CD4-positive, alpha-beta T cell treated with Interleukin-12 subunit alpha and Interleukin-12 subunit beta, for 1 hour (primary cell): ENCODE measurements around the gene PER1.
A peak's percentile ranks its signal among the peaks of the same experiment; 100 is the strongest.

Source experiments
- DNase-seq: peaks from one replicate; pipeline ENCODE4 v3.0.0-alpha.2; 2020

Gene PER1

DNA sequence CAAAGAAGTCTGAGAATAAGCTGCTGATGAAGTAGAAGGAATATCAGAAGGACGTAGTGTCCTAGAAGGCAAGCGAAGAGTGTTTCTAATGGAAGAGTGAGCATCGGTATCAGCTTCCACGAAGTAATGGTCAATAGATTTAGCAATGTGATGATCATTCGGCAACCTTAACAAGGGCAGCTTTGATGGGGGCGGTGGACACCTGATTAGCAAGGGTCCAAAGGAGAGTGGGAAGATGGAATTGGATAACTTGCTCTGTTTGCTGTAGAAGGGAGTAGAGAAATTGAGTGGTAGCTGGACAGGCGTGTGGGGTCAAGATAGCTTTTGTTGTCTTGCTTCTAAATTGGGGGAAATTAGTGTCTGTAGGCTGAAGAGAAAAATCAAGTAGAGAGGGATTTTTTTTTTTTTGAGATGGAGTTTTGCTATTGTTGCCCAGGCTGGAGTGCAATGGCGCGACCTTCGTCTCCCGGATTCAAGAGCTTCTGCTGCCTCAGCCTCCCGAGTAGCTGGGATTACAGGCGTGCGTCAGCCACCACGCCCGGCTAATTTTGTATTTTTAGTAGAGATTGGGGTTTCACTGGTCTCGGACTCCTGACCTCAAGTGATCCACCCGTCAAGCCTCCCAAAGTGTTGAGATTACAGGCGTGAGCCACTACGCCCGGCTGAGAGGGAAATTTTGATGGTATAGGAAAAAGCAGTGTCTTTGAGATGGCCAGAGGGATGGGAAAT lies 14.4 kb downstream of the PER1 start:
- DNase-seq, result no peak

DNA sequence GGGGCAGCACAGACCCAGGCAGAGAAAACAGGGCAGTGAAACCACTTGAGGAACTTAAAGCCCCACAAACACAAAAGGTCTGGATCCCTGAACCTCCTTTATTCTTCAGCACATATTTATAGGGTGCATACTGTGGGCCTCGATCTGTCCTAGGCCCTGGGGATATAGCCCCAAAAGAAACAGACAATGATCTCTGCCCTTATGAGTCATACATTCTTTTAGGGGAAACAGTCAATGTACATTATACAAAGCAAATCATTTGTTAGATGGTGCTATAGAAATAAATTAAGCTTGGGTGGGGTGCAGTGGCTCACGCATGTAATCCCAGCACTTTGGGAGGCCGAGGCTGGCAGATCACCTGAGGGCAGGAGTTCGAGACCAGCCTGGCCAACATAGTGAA lies 18.3 kb downstream of the PER1 start:
- no peak for DNase-seq

DNA sequence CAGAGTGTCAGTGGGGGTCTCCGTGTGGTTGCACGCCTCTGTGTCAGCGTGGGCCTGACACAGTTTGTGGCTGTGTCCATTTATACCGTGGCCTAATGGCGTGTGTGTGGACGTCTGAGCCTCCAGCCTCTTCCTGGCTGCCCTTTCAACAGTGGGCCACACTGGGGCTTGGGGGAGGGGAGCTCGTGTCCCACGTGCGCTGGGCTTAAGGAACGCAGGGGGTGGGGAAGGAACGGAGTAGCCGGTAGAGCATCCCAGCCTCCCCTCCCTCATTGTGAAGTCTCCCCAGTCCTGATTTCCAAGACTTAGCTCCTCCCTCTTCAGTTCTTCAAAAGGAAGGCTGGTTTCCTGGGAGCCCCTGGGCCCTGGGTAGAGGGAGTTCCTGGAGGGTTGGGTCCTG lies 18.8 kb downstream of the PER1 start:
- DNase-seq, result no peak

DNA sequence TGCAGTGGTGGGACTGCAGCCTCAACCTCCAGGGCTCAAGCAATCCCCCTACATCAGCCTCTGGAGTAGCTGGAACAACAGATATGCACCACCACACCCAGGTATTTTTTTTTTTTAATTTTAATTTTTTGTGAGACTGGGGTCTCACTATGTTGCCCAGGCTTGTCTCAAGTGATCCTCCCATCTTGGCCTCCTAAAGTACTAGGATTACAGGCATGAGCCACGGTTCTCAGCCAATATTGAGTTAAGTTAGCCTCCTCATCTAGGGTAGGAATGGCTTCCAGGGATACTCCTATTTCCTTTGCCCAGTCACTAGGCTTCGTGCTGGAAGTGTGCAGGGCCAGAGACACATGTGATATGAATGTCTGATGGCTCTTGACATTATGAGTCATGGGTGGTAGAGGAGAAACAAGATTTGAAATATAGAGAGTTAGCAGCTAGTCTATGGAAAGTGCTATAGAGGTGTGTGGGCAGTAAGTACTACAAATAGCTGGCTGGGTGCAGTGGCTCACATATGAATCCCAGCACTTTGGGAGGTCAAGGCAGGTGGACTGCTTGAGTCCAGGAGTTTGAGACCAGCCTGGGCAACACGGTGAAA lies 20.3 kb downstream of the PER1 start:
- no peak for DNase-seq

DNA sequence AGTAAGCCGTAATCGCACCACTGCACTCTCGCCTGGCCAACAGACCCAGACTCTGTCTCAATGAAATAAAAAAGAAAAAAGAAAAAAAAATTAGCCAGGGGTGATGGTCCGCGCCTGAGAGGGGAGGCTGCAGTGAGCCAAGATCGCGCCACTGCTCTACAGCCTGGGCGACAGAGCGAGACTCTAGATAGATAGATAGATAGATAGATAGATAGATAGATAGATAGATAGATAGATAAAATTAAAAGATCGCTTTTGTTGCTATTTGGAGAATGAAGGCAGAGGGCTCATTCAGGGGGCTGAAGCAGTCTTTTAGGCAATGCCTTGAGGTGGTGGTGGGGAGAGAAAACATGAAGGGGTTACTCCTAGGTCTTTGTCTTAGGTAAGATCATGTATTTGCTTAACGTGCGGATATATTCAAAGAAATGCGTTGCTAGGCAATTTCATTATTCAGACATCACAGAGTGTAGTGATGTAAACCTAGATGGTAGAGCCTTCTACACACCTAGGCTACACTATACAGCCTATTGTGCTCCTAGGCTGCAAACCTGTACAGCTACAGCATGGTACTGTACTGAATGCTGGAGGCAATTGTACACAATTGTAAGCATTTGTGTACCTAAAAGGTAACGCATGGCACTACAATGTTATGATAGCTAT lies 23.9 kb downstream of the PER1 start:
- DNase-seq, result no peak

DNA sequence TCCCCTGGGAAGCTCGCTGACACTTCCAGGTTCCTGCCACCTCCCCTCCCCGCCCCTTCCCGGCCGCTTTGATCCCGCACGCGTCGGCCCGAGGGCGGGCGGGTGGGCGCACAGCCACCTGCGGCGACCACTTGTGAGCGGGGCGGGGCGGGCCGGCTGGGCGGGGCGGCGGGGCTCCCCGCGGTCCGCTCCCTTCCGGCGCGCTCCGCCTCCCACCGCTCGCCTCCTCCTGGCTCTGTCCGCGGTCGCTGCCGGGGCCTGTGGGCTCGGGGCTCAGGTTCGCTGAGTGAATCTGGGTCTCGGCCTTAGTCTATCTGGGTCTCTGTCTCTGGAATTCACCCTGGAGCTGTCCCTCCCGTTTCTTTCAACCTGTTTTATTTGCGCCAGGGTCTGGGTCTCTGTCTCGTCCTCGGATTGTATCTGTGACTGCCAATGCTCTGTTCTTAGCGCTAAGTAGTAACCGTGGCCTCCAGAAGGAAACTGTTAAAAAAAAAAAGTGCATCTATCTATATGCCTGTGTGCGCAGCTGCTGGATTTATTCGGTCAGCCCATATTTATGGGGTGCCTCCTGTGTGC lies 25.6 kb downstream of the PER1 start:
- peak; percentile 60 for DNase-seq

DNA sequence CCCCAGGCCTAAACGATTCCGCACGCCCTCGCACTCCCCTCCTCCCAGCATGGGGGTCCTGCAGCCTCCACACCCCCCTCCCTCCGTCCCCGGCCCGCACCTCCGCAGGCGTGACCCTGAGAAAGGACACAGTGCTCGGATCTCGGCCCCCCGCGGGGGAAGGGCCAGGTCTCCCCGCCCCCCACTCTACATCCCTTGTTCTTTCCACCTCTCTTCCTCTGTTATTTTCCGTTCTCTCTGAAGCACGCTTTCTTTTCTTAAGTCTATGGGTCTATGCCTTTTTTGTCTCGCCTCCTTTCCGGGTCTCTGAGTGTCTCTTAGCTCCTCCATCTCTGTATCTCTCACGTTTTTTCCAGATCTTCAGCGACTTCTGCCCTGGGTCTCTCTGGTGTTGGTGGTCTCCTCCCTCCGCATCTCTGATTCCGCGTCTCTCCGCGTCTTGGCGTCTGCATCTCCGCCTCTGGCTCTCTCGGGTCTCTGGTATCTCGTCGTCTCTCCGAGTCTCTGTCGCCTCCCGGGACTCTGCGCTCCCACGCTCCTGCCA lies 26.2 kb downstream of the PER1 start:
- peak; percentile 16 for DNase-seq

DNA sequence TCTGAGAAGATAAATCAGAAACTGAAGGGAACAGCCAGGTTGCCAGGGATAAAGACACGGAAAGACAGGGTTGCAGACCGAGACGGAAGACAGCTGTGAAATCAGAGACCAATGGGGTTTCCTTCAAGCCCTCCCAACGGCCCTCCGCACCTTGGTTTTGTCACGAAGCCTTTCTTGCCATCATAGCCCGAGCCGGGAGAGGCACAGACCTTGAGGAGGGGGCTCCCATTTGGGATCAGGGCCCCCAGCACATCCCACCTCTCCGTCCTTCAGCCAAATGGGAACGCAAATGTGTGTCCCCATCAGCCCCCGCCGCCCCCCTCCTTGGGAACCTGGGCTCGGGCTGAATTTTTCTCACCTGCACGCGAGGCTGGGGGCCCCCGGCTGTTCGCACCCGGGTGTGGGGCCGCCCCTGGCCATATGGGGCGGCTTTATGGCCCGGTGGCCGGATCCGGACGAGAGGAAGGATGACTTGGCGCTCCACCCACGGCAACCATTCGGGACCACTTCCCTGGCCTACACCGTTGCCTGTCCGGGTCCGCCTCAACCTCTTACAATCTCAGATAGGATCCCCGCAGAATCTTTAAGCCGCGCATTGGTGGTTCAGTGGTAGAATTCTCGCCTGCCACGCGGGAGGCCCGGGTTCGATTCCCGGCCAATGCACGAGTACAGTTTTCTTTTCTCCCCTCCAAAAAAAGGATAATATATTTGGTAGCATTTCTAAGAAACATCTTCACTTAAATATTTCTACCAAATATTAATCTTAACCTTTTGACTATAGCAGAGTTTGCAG lies 26.9 kb downstream of the PER1 start:
- peak; percentile 91 for DNase-seq

DNA sequence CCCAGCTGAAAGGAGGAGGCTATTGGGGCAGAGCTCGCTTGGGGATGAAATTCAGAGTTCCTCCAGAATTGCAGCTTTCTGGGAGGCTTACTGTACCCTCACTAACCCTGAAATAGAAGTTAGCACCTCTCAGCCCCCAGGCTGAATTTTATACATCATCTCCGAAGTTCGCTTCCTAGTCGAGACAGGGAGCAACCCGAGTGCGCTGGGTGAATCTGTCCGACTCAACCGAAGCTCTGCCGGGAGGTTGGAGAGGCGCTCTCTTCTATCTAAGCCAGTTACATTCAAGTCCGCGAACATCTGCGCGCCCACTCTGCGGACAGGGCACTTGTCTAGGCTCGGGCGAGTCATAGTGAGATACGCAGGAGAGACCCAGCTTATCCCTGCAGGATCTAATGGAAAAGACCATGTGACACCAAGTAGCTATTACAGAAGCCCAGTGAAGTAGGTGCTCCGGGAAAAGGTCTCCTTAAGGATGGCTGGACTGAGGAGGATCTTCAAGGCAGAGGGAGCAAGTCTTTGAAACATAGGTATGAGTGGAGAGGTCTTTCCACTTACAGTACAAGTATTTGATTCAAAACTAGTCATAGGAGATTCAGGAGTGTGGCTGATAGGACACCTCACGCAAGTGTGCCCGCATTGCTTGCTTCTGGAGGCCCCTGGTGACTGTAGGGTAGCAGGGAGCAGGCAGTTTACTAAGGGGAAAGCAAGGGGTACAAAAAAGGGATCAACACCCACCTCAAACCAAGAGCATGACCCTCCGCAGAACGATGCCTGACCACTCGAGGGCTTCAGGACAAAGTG lies 27.7 kb downstream of the PER1 start:
- peak; percentile 20 for DNase-seq

DNA sequence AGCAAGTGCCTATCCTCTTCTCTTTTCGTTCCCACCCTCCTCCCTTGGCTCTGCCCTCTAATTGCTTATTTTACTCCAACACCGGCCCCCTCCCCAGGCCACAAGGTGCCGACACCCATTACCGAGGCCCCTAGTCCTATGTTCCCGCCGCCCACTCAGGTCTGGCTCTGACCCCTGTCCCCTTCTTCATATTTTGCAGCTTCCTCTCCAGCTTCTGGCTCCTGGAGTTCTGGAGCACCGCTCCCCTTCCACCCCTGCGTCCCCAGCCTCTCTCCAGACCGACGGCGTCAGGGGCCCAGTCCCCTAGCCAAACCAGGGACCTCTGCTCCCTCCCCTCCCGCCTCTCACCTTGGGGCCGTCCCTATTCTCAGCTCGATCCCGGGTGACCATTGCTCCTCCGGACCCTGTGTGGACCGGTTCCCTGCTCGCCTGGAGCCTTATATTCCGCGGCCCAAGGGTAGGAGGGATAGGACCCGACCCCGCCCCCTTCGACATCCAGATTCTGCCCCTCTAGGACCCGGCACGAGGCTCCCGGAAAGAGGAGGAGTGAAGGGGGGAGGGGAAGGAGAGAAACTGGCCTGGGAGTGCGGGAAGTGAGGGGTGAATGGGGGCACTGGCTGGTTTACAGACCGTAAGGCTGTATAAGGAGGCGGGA lies 28.4 kb downstream of the PER1 start, which contains the start of gene HES7:
HES7 (minus strand) TSS at position 412 of the 655 bp plus-strand sequence; CDS start at position 390, 22 bp downstream.
- DNase-seq, result no peak

DNA sequence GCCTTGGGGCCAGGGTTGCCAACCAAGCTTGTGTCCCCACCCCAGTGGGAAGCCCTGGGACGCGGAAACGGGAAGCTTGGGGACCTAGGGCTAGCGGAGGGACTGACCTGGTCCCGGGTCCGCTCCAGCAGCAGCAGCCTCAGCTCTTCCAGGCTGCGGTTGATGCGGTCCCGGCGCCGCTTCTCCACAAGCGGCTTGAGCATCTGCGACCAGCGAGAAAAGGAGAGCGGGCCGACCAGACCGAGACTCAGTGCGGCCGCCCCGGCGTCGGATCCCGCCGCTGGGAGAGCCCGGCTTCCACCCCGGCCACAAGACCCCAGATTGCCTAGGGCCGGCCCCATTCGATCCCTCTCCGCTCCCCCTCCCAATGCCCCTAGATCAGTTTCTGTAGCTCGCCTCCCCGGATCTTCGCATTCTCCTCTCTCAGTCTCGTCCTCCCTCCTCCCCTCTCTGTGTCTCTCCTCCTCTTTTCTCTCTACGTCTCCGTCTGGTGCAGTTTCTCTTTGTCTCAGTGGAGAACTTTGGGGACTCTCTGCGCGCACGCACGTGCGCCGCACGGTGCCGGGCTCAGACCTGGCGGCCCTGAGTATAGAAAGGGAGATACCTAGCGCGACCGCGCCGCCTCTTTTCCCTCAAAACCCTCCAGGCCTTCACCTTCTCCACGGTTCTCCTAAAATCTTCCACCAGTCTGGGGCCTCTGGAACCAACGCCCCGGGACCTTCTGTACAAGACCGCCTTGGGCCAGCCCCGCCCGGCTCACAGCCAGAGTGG lies 29.1 kb downstream of the PER1 start:
- no peak for DNase-seq

DNA sequence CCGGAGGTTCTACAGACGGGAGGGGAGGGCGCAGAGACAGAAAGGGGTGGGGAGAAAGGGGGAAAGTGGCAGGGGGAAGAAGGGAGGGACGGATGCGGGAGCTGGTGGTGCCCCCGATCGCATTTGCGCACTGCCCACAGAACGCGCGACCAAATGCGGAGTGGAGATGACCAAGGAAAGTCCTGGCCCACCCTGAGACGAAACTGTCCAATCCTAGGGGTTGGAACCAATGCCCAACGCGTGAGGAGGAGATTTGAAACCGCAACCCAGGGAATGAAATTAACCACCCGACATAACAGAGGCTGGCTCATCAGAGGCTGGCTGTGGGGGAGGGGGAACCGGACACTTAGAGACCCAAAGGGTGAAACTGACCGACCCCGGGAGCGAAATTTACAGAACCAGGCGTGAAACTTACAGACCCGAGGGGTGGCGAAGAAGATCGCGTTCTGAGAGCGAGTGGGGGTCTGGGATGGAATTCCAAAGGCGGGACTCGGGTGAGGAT lies 29.7 kb downstream of the PER1 start:
- DNase-seq, result no peak

DNA sequence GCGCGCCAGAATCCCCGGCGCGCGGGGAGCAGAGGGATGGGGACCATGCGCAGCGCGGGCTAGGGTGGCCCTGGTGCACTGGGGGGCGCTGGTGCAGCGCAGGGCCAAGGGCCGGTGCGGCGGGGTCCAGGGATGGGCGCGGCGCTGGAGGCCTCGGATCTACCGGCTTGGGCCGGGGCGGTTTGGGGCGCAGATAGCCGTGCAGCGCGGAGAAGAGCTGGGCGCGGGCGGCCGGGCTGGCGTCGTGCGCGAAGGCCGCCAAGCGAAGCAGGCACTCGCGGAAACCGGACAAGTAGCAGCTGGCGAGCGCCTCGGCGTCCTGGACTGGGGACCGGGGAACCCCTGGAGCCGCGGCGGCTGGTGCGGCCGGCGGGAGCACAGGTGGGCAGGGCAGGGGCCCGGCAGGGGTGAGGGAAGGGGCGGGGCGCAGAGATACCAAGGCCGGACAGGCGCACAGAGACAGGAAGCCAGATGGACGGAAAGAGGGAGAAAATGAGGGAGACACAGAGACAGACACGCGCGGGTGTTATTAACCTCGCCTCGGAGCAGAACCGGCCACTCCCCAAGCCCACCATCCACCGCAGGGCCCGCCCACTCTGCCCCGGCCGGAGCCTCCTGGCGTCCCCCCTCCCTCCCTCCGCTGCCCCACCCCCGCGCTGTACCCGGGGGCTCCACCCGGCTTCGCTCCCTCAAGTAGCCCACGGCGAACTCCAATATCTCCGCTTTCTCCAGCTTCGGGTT lies 30.4 kb downstream of the PER1 start:
- peak; percentile 59 for DNase-seq

DNA sequence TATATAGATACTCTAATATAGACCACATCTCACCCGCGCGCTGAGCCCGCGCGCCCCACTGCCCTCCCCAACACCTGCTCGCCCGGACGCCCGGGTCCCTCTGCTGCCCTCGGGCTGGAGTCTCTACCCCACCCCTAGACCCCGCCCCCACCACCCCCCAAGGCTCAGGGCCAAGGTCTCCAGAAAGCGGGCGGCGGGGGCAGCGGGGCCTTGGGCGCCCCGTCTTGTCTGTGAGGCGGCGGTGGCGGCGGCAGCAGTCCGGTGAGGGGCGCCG lies 30.9 kb downstream of the PER1 start:
- no peak for DNase-seq

DNA sequence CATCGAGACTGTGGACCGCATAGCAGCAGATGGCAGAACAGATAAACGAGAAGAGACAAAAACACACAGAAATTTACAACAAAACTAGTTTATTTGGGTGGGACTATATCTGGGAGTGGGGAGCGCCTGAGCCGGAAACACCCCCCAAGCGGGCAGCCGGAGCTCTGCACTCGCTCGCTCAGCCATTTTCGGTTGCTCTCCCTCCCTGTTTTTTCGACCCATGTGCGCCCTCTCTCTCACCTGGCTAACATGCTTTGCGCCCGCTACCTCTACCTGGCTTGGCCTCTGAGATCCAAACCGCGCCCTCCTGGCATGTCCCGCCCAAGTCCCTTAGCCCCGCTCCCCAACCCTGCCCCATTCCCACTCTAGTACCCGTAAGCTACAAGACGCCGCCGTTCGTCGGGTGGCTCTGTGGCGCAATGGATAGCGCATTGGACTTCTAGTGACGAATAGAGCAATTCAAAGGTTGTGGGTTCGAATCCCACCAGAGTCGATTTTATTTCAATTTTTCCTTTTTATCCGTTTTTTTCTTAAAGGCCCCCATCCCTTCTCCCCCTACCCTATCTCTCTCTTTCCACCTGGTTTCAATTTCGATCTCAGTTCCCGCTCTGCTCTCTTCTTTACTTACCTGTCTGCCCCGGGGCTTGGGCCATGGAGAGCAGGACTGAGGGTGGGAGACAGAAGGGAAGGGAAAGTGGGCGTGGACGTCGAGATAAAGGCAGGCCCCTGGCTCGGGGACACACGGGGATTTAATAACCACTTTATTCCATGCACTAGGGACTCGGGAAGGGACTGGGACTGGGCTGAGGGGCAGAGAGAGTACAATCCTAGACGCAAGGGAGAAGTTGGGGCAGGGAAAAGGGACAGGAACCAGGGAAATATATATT lies 31.4 kb downstream of the PER1 start:
- peak; percentile 76 for DNase-seq

DNA sequence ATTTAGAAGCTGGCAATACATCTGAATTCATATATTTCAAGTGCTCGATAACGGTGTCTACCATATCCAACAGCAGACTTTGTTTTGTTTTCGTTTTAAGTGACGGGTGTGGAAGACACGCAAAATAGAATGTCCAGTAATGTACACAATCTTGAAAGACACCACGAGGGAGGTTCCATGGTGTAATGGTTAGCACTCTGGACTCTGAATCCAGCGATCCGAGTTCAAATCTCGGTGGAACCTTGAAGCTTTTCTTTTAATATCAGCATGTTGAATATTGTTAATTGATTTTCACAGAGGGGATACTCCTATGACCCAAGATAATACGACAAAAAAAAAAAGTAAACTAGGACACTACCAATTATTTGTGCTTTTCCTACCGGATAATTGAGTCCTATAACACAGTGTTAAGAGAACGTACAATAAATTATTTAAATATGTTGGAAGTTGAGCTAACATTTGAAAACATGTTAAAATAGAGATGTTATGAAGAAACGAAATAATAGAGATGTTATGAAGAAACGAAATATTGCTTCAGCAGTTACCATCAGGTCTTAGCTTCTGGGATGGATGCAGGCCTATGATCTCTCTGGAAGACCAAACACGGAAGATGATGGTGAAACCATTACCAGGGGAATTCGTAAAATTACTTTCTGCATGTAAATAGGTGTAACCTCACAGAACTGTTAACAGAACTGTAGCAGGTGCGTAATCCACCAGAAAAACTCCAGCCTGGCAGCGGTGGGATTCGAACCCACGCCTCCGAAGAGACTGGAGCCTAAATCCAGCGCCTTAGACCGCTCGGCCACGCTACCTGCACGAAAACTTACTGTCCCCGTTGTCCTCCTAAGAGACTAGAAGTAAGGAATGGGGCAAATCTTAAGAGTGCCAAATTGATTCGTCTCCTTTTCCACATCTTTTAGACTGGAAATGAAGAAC lies 32.4 kb downstream of the PER1 start:
- peak; percentile 93 for DNase-seq

DNA sequence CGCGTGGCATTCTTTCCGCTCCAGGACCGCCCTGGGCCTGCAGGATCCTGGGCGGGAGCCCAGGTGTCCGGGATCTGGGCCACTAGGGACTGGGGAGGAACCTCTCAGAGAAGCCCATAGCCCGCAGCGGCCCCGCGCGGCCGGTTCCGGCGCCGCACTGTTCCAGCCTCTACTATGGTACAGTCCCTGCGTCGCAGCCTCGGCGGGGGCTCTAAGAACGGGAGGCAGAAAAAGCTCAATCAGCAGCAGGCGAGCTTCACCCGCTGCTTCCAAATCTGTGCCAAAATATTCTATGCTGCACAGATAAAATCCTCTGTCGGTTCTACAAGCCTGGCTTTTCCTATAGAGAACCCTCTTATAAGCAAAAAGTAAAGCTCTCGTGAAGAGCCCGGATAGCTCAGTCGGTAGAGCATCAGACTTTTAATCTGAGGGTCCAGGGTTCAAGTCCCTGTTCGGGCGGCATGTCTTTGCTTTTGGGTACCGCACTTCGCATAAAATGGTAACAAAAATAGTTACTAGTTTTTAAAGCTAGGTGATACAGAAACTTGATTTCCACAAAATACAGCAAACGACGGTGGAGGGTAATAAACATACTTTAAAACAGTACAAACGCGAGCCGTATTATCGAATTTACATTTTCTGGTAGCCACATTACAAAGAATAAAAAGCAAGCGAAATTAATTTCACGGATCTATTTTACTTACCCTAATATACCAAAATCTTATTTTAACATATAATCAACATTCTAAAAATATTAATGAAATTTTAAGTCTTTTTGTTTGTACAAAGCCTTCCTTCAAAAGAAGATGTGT lies 33.2 kb downstream of the PER1 start:
- peak; percentile 89 for DNase-seq
